Activated naive CD8-positive, alpha-beta T cell treated with anti-CD3 and anti-CD28 coated beads for 36 hours (primary cell): ENCODE data around the gene PRRT2. TPM values are rescaled to one million over a fixed set of nuclear protein-coding genes. Genes with fewer than 3 reads are reported as not detected.

Experiments used
- DNase-seq: peaks from one replicate; pipeline ENCODE4 v3.0.0; 2021
- H3K27ac Mint-ChIP-seq: one replicate; pipeline ENCODE4 v1.8.0; 2022; ENCODE audit warnings: mild to moderate bottlenecking, moderate library complexity, mixed read lengths
- H3K27me3 Mint-ChIP-seq: one replicate; pipeline ENCODE4 v1.8.0; 2022; ENCODE audit warnings: mild to moderate bottlenecking, mixed read lengths
- H3K36me3 Mint-ChIP-seq: one replicate; pipeline ENCODE4 v1.8.0; 2021; ENCODE audit warnings: mild to moderate bottlenecking, mixed read lengths
- H3K4me1 Mint-ChIP-seq: one replicate; pipeline ENCODE4 v1.8.0; 2021; ENCODE audit warnings: mixed read lengths
- H3K4me3 Mint-ChIP-seq: one replicate; pipeline ENCODE4 v1.8.0; 2022; ENCODE audit warnings: mild to moderate bottlenecking, moderate library complexity, mixed read lengths
- H3K9me3 Mint-ChIP-seq: one replicate; pipeline ENCODE4 v1.8.0; 2022; ENCODE audit warnings: mixed read lengths
- total RNA-seq, 2 experiments: library from RNA; stranded (reverse); gene quantifications; one replicate each; pipeline ENCODE4 v1.2.3, GENCODE V29; 2021

PRRT2 gene
- total RNA-seq, 2 experiments from 2014 or later = 0.52 to 1.3 TPM

- DNase-seq = peak; percentile 98
- Mint-ChIP-seq H3K27ac (peak overlapping the region; percentile 99), H3K9me3 (no peaks in the 10 kb centered on the region), H3K27me3 (peaks cover 13% of the 10 kb centered on the region), H3K4me1 (peaks cover 31% of the 10 kb centered on the region), H3K36me3 (peaks cover 52% of the 10 kb centered on the region), H3K4me3 (peak overlapping the region; percentile 100)
Observed at GRCh38 chr16:29805232-29806098, 6.5 kb upstream of the PRRT2 start.

GRCh38 chr16:29806099-29806579, 5.9 kb upstream of the PRRT2 start, which contains the start of gene MAZ:
TSS of gene MAZ (plus strand) at chr16:29806529. CDS start at chr16:29806702, 173 bp downstream.
- Mint-ChIP-seq H3K4me1 (peaks cover 38% of the 10 kb centered on the region), H3K9me3 (no peaks in the 10 kb centered on the region), H3K4me3 (peak within 1 kb of the TSS; percentile 100), H3K36me3 (peaks cover 59% of the 10 kb centered on the region), H3K27ac (peak within 1 kb of the TSS; percentile 99), H3K27me3 (peaks cover 13% of the 10 kb centered on the region)
- peak; percentile 82 for DNase-seq

GRCh38 chr16:29806641-29807425, 5.2 kb upstream of the PRRT2 start:
- Mint-ChIP-seq H3K4me1 (peaks cover 44% of the 10 kb centered on the region), H3K9me3 (no peaks in the 10 kb centered on the region), H3K27ac (peak overlapping the region; percentile 99), H3K36me3 (peaks cover 55% of the 10 kb centered on the region), H3K4me3 (peak overlapping the region; percentile 99), H3K27me3 (peaks cover 13% of the 10 kb centered on the region)
- peak; percentile 79 for DNase-seq

- peaks cover 46% of the 10 kb centered on the region for H3K4me1 Mint-ChIP-seq
- peak; percentile 92 for DNase-seq
- no peaks in the 10 kb centered on the region for H3K9me3 Mint-ChIP-seq
- peak overlapping the region; percentile 99 for H3K27ac Mint-ChIP-seq
- H3K36me3 Mint-ChIP-seq = peaks cover 55% of the 10 kb centered on the region
- peaks cover 13% of the 10 kb centered on the region for H3K27me3 Mint-ChIP-seq
- H3K4me3 Mint-ChIP-seq = peak overlapping the region; percentile 99
Observed at GRCh38 chr16:29807426-29808218, 4.4 kb upstream of the PRRT2 start.

- DNase-seq = no peak
- H3K36me3 Mint-ChIP-seq = peaks cover 50% of the 10 kb centered on the region
- H3K27ac Mint-ChIP-seq = peak overlapping the region; percentile 99
- peak overlapping the region; percentile 99 for H3K4me3 Mint-ChIP-seq
- no peaks in the 10 kb centered on the region for H3K9me3 Mint-ChIP-seq
- H3K27me3 Mint-ChIP-seq = peaks cover 16% of the 10 kb centered on the region
- peaks cover 47% of the 10 kb centered on the region for H3K4me1 Mint-ChIP-seq
Observed at GRCh38 chr16:29808219-29808900, 3.6 kb upstream of the PRRT2 start.

- Mint-ChIP-seq H3K4me3 (peak overlapping the region; percentile 99), H3K9me3 (no peaks in the 10 kb centered on the region), H3K36me3 (peaks cover 41% of the 10 kb centered on the region), H3K27me3 (peaks cover 16% of the 10 kb centered on the region), H3K4me1 (peaks cover 44% of the 10 kb centered on the region), H3K27ac (peak overlapping the region; percentile 99)
- no peak for DNase-seq
Observed at GRCh38 chr16:29809031-29809747, 2.8 kb upstream of the PRRT2 start.

GRCh38 chr16:29809850-29810698, 1.9 kb upstream of the PRRT2 start:
- H3K4me3 Mint-ChIP-seq = peak overlapping the region; percentile 94
- peaks cover 45% of the 10 kb centered on the region for H3K4me1 Mint-ChIP-seq
- H3K36me3 Mint-ChIP-seq = peaks cover 36% of the 10 kb centered on the region
- H3K27me3 Mint-ChIP-seq = peaks cover 16% of the 10 kb centered on the region
- no peaks in the 10 kb centered on the region for H3K9me3 Mint-ChIP-seq
- peak overlapping the region; percentile 86 for H3K27ac Mint-ChIP-seq
- DNase-seq = peak; percentile 72

GRCh38 chr16:29810699-29811169, 1.3 kb upstream of the PRRT2 start:
- DNase-seq = no peak
- H3K9me3 Mint-ChIP-seq = no peaks in the 10 kb centered on the region
- H3K36me3 Mint-ChIP-seq = peaks cover 33% of the 10 kb centered on the region
- H3K27me3 Mint-ChIP-seq = peaks cover 11% of the 10 kb centered on the region
- H3K4me1 Mint-ChIP-seq = peaks cover 48% of the 10 kb centered on the region
- H3K4me3 Mint-ChIP-seq = peak overlapping the region; percentile 94
- H3K27ac Mint-ChIP-seq = peak overlapping the region; percentile 85

GRCh38 chr16:29811170-29811895, 660 bp upstream of the PRRT2 start:
- Mint-ChIP-seq H3K9me3 (no peaks in the 10 kb centered on the region), H3K36me3 (peaks cover 33% of the 10 kb centered on the region), H3K27me3 (peaks cover 15% of the 10 kb centered on the region), H3K27ac (peak overlapping the region; percentile 85), H3K4me3 (peak overlapping the region; percentile 94), H3K4me1 (peaks cover 48% of the 10 kb centered on the region)
- peak; percentile 88 for DNase-seq

- peak overlapping the region; percentile 94 for H3K4me3 Mint-ChIP-seq
- peaks cover 34% of the 10 kb centered on the region for H3K36me3 Mint-ChIP-seq
- H3K27ac Mint-ChIP-seq = no peak overlapping the region
- peaks cover 49% of the 10 kb centered on the region for H3K4me1 Mint-ChIP-seq
- H3K9me3 Mint-ChIP-seq = no peaks in the 10 kb centered on the region
- H3K27me3 Mint-ChIP-seq = peaks cover 11% of the 10 kb centered on the region
- DNase-seq = no peak
Observed at GRCh38 chr16:29812754-29813643, 1.0 kb downstream of the PRRT2 start.

- Mint-ChIP-seq H3K36me3 (peaks cover 34% of the 10 kb centered on the region), H3K27ac (no peak overlapping the region), H3K4me3 (no peak overlapping the region), H3K4me1 (peaks cover 53% of the 10 kb centered on the region), H3K9me3 (no peaks in the 10 kb centered on the region), H3K27me3 (peaks cover 8% of the 10 kb centered on the region)
- DNase-seq = no peak
Observed at GRCh38 chr16:29813644-29814562, 1.9 kb downstream of the PRRT2 start.
